Loucy (cell line): Measurements from ENCODE around the gene ATP8A2.

Experiments used
- H2AFZ ChIP-seq: fragments of 200-600 bp; sonication (generic); 2 replicates; pipeline ENCODE4 v1.6.0; 2016; ENCODE audit warnings: antibody characterized with exemption, mild to moderate bottlenecking, low read length, moderate library complexity
- H3F3A ChIP-seq: fragments of 200-600 bp; 2 replicates; pipeline ENCODE4 v1.6.0; 2016; ENCODE audit warnings: antibody characterized with exemption, low read depth, mild to moderate bottlenecking
- H3K27me3 ChIP-seq: fragments of 200-600 bp; sonication (generic); 2 replicates; pipeline ENCODE4 v1.6.1; 2014; ENCODE audit warnings: low read length, mild to moderate bottlenecking; ENCODE audit not compliant: insufficient read depth, poor library complexity, severe bottlenecking
- H3K36me3 ChIP-seq: fragments of 200-600 bp; sonication (generic); 2 replicates; pipeline ENCODE4 v1.6.1; 2016; ENCODE audit warnings: low read length; ENCODE audit not compliant: insufficient read depth
- H3K4me1 ChIP-seq: fragments of 200-600 bp; sonication (generic); 2 replicates; pipeline ENCODE4 v1.5.1; 2014; ENCODE audit warnings: low read length, mild to moderate bottlenecking; ENCODE audit not compliant: insufficient read depth, poor library complexity, severe bottlenecking
- H3K4me2 ChIP-seq: fragments of 200-600 bp; sonication (generic); 2 replicates; pipeline ENCODE4 v1.6.0; 2014; ENCODE audit warnings: antibody characterized with exemption, low read length, low read depth, mild to moderate bottlenecking; ENCODE audit not compliant: poor library complexity, severe bottlenecking
- H3K4me3 ChIP-seq: fragments of 200-600 bp; sonication (generic); 2 replicates; pipeline ENCODE4 v1.5.1; 2014; ENCODE audit warnings: low read length, mild to moderate bottlenecking, mixed read lengths; ENCODE audit not compliant: poor library complexity, severe bottlenecking
- H3K79me2 ChIP-seq: fragments of 200-600 bp; sonication (generic); 2 replicates; pipeline ENCODE4 v1.6.1; 2014; ENCODE audit warnings: low read length; ENCODE audit not compliant: insufficient read depth
- H3K9ac ChIP-seq: fragments of 200-600 bp; sonication (generic); 2 replicates; pipeline ENCODE4 v1.6.0; 2014; ENCODE audit warnings: mild to moderate bottlenecking, low read depth, low read length, moderate library complexity; ENCODE audit not compliant: poor library complexity, severe bottlenecking
- H3K9me2 ChIP-seq: fragments of 200-600 bp; sonication (generic); replicated peaks from 2 replicates; pipeline ENCODE4 v1.6.1; 2016; ENCODE audit warnings: low read depth, low read length, mixed read lengths
- H3K9me3 ChIP-seq: fragments of 200-600 bp; sonication (generic); 2 replicates; pipeline ENCODE4 v1.6.1; 2014; ENCODE audit warnings: mild to moderate bottlenecking, antibody characterized with exemption, low read length, low read depth; ENCODE audit not compliant: insufficient read depth
- H4K20me1 ChIP-seq: fragments of 200-600 bp; sonication (generic); 2 replicates; pipeline ENCODE4 v1.6.0; 2014; ENCODE audit warnings: antibody characterized with exemption, low read length, mild to moderate bottlenecking; ENCODE audit not compliant: insufficient read depth, poor library complexity, severe bottlenecking
- CTCF ChIP-seq: fragments of 200-600 bp; sonication (generic); conservative IDR thresholded peaks from 2 replicates; pipeline ENCODE4 v1.5.1; 2014; ENCODE audit warnings: mild to moderate bottlenecking, antibody characterized with exemption, low read length
- EZH2phosphoT487 ChIP-seq: fragments of 200-600 bp; IDR thresholded peaks from 2 replicates; pipeline ENCODE4 v1.6.1; 2018; ENCODE audit warnings: antibody characterized with exemption, mild to moderate bottlenecking, moderate library complexity, borderline replicate concordance

The ATP8A2 gene

DNA sequence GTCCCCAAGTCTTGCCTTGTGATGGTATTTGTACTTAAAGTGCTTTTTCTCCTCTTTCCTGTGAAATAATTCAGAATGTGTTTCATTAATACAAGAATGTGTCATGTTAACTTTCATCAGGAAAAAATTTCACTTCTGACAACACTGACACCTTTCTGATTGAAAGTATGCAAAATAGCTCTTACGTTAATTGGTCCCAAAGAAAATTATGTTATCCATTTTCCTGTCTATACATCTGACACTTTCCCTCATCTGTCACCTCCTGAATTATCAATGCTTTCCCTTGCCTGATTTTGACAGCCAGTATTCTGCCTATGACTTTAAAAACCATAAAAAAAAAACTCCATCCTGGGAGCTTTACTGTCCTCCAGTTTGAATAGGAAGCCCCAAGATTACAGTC lies 336.5 kb downstream of the ATP8A2 start:
- peaks cover 16% of the 10 kb centered on the region for H3K4me1 ChIP-seq
- no peaks in the 10 kb centered on the region for H3F3A ChIP-seq
- TF ChIP-seq EZH2phosphoT487 = no peak
- TF ChIP-seq CTCF = no peak
- peak overlapping the region; percentile 18 for H3K4me2 ChIP-seq
- no peaks in the 10 kb centered on the region for H3K36me3 ChIP-seq
- no peak overlapping the region for H3K4me3 ChIP-seq
- no peaks in the 10 kb centered on the region for H3K79me2 ChIP-seq
- H3K9me2 ChIP-seq = no peaks in the 10 kb centered on the region
- no peaks in the 10 kb centered on the region for H3K27me3 ChIP-seq
- H3K9ac ChIP-seq = no peak overlapping the region
- H3K9me3 ChIP-seq = no peaks in the 10 kb centered on the region
- no peak overlapping the region for H2AFZ ChIP-seq
- no peaks in the 10 kb centered on the region for H4K20me1 ChIP-seq

DNA sequence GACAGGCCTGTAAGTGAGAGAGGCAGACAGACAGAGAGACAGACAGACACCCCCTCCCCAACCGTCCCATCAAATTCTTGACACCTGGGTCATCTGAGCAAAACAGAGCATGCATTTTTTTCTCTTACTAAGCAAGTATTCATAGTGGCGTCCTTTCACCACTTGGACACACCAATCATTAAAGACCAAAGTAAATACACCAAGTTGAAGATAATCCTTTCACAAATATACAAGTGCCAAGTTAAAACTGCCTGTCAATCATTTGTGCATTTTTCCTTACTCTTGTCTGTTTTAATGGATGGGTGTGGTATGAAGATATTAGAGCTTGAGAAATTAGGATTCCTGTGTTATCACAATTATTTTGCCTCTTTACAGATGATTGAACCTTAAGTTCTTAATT lies 337.3 kb downstream of the ATP8A2 start:
- H3K9me3 ChIP-seq = no peaks in the 10 kb centered on the region
- H3F3A ChIP-seq = no peaks in the 10 kb centered on the region
- H3K36me3 ChIP-seq = no peaks in the 10 kb centered on the region
- TF ChIP-seq EZH2phosphoT487 (no peak), CTCF (no peak)
- H3K9ac ChIP-seq = no peak overlapping the region
- H4K20me1 ChIP-seq = no peaks in the 10 kb centered on the region
- no peaks in the 10 kb centered on the region for H3K9me2 ChIP-seq
- H3K4me1 ChIP-seq = peaks cover 16% of the 10 kb centered on the region
- no peaks in the 10 kb centered on the region for H3K27me3 ChIP-seq
- H3K4me2 ChIP-seq = peak overlapping the region; percentile 18
- H3K4me3 ChIP-seq = no peak overlapping the region
- no peaks in the 10 kb centered on the region for H3K79me2 ChIP-seq
- no peak overlapping the region for H2AFZ ChIP-seq

DNA sequence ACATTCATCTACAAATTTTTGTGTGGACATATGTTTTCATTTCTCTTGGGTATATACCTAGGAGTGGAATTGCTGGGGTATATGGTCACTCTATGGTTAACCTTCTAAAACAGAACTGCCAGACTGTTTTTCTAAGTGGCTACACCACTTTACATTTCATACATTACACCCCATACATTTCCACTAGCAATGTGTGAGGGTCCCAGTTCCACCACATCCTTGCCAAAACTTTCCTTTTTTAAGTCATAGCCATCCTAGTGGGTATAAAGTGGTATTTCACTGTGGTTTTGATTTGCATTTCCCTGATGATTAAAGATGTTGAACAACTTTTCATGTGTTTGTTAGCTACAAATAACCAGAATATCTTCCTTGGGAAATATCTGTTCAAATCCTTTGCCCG lies 344.0 kb downstream of the ATP8A2 start:
- H2AFZ ChIP-seq = no peak overlapping the region
- no peaks in the 10 kb centered on the region for H3K9me3 ChIP-seq
- H3K9me2 ChIP-seq = no peaks in the 10 kb centered on the region
- no peaks in the 10 kb centered on the region for H4K20me1 ChIP-seq
- no peaks in the 10 kb centered on the region for H3K36me3 ChIP-seq
- peaks cover 22% of the 10 kb centered on the region for H3K4me1 ChIP-seq
- no peaks in the 10 kb centered on the region; the same call in 1 of the 2 replicates for H3F3A ChIP-seq
- TF ChIP-seq EZH2phosphoT487 (no peak), CTCF (no peak)
- no peak overlapping the region for H3K9ac ChIP-seq
- H3K27me3 ChIP-seq = no peaks in the 10 kb centered on the region
- no peaks in the 10 kb centered on the region for H3K79me2 ChIP-seq
- no peak overlapping the region for H3K4me2 ChIP-seq
- H3K4me3 ChIP-seq = no peak overlapping the region
